Esophagus muscularis mucosa (tissue), 4 donors: ENCODE data around the gene ZMYND10.

Experiments used
- EP300 ChIP-seq: sonication (generic); formaldehyde crosslinking; IDR thresholded peaks from one replicate; pipeline ENCODE4 v1.6.1; 2017; ENCODE audit warnings: antibody characterized with exemption
- POLR2A ChIP-seq: fragments of 450-650 bp; IDR thresholded peaks from one replicate; pipeline ENCODE4 v1.6.1; 2017; ENCODE audit warnings: antibody characterized with exemption, moderate library complexity, mild to moderate bottlenecking, low read depth
- POLR2AphosphoS5 ChIP-seq, 2 donors: sonication (generic); formaldehyde crosslinking; IDR thresholded peaks; one replicate each; pipeline ENCODE4 v1.6.1; 2017; ENCODE audit warnings: antibody characterized with exemption in 2 of 2
- TF ChIP-seq, protein P1 (sequence below), 3 experiments: fragments of 200-600 bp in 2 of 3; fragments of 450-650 bp in 1 of 3; sonication (generic) in 2 of 3; IDR thresholded peaks; one replicate each; pipeline ENCODE4 v1.5.1; 2017 to 2019; ENCODE audit warnings: antibody characterized with exemption in 3 of 3, mild to moderate bottlenecking in 2 of 3, moderate library complexity in 1 of 3

DNA sequence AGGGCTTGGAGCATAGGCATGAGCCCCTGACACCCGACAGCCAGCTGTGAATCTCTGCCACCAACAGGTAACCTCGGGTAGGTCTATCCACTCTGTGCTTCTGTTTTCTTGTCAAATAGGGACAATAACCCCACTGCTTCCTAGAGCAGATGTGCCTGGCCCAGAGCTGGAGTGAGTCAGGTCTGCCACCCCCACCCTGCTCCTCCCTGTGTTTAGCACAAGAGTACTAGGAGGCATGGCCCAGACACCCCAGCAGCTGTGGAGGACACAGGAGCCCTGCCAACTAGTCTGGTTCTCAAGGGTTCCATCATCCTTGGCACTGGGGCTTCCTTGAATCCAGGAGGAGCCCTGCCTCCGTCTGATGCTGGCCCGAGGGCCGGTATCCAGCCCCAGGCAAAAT is 47.5 kb upstream of the ZMYND10 start:
- TF ChIP-seq EP300 (no peak), POLR2A (no peak), POLR2AphosphoS5 (IDR thresholded peaks at IDR 0.05) (no peak)
- TF ChIP-seq, protein P1, sequence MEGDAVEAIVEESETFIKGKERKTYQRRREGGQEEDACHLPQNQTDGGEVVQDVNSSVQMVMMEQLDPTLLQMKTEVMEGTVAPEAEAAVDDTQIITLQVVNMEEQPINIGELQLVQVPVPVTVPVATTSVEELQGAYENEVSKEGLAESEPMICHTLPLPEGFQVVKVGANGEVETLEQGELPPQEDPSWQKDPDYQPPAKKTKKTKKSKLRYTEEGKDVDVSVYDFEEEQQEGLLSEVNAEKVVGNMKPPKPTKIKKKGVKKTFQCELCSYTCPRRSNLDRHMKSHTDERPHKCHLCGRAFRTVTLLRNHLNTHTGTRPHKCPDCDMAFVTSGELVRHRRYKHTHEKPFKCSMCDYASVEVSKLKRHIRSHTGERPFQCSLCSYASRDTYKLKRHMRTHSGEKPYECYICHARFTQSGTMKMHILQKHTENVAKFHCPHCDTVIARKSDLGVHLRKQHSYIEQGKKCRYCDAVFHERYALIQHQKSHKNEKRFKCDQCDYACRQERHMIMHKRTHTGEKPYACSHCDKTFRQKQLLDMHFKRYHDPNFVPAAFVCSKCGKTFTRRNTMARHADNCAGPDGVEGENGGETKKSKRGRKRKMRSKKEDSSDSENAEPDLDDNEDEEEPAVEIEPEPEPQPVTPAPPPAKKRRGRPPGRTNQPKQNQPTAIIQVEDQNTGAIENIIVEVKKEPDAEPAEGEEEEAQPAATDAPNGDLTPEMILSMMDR (IDR thresholded peaks at IDR 0.05), result no peak
